ENCODE results near the gene CPE. TPM values are rescaled to one million over a fixed set of nuclear protein-coding genes. Genes with fewer than 3 reads are reported as not detected.

The CPE gene
- total RNA-seq, 4 donors from 2014 or later: 25.2 to 66.2 (median 41.9) TPM

DNA sequence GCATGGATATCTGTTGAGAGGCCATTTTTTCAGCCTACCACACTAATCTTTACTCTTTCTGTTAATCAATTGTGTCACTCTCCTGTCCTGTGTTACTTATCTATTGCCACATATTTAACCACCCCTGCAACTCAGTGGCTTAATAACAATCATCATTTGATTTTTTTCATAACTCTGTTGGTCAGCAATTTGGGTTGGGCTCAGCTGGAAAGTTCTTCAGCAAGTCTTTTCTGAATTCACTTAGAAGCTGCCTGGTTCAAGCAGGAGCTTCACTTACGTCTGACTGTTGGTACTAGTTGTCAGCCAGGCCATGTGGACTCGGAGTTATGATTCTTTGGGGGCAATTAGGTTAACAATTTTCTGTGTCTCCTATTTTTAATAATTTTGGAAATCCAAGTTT is 50.1 kb downstream of the CPE start:
- intact Hi-C loops (cut with DNase I; ENCODE audit: low total_unique reads): no loop called here
- DNase-seq (ENCODE audit: low spot score in 2 of 2): no peak
- no peak overlapping the region for H3K4me3 ChIP-seq (ENCODE audit: low read depth, poor library complexity, severe bottlenecking)
- no peak for TF ChIP-seq POLR2A (IDR thresholded peaks at IDR 0.05)
- TF ChIP-seq, protein P1, sequence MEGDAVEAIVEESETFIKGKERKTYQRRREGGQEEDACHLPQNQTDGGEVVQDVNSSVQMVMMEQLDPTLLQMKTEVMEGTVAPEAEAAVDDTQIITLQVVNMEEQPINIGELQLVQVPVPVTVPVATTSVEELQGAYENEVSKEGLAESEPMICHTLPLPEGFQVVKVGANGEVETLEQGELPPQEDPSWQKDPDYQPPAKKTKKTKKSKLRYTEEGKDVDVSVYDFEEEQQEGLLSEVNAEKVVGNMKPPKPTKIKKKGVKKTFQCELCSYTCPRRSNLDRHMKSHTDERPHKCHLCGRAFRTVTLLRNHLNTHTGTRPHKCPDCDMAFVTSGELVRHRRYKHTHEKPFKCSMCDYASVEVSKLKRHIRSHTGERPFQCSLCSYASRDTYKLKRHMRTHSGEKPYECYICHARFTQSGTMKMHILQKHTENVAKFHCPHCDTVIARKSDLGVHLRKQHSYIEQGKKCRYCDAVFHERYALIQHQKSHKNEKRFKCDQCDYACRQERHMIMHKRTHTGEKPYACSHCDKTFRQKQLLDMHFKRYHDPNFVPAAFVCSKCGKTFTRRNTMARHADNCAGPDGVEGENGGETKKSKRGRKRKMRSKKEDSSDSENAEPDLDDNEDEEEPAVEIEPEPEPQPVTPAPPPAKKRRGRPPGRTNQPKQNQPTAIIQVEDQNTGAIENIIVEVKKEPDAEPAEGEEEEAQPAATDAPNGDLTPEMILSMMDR (IDR thresholded peaks at IDR 0.05): no peak
- WGBS, 2 donors: 94 to 97% methylated on average over 2 of the region's 2 CpGs

- 93 to 96% methylated on average over 5 of the region's 5 CpGs for WGBS, 2 donors
- TF ChIP-seq POLR2A (IDR thresholded peaks at IDR 0.05): no peak
- TF ChIP-seq, protein P1 (IDR thresholded peaks at IDR 0.05): no peak
- no peak for DNase-seq (ENCODE audit: low spot score in 2 of 2)
- intact Hi-C loops (cut with DNase I; ENCODE audit: low total_unique reads): no loop called here
- no peak overlapping the region for H3K4me3 ChIP-seq (ENCODE audit: low read depth, poor library complexity, severe bottlenecking)
These were observed 54.7 kb downstream of the CPE start for GRCh38 chr4:165433529-165433928.

GRCh38 chr4:165437691-165438090 is 58.9 kb downstream of the CPE start:
- no peak for DNase-seq (ENCODE audit: low spot score in 2 of 2)
- no peak for TF ChIP-seq POLR2A (IDR thresholded peaks at IDR 0.05)
- TF ChIP-seq, protein P1 (IDR thresholded peaks at IDR 0.05): no peak
- no peak overlapping the region for H3K4me3 ChIP-seq (ENCODE audit: low read depth, poor library complexity, severe bottlenecking)
- WGBS, 2 donors: 89 to 93% methylated on average over 3 of the region's 3 CpGs
- intact Hi-C loops (cut with DNase I; ENCODE audit: low total_unique reads): no loop called here

DNA sequence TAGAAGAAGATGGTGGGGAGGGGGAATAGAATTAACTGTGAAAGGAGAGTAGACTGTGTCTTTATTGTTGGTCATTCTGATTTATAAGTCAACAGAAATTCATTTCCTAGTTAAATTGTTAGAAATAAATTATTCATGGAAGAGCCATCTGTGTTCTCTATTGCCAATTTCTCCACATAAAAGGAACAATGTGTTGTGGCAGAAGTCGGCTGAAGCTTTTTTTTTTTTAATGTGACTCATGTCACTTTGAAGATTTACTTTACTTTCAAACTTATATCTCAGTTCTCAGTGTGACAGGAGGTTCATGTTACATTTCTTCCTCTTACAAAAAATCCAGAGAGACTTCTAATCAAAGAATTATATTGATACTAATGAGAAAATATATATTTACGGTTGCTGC is 60.5 kb downstream of the CPE start:
- TF ChIP-seq, protein P1 (IDR thresholded peaks at IDR 0.05): no peak
- no peak for TF ChIP-seq POLR2A (IDR thresholded peaks at IDR 0.05)
- intact Hi-C loops (cut with DNase I; ENCODE audit: low total_unique reads): no loop called here
- H3K4me3 ChIP-seq (ENCODE audit: low read depth, poor library complexity, severe bottlenecking): no peak overlapping the region
- no peak for DNase-seq (ENCODE audit: low spot score in 2 of 2)
- 43 to 50% methylated on average over 2 of the region's 2 CpGs for WGBS, 2 donors

GRCh38 chr4:165439981-165440380 is 61.2 kb downstream of the CPE start:
- DNase-seq (ENCODE audit: low spot score in 2 of 2): no peak
- intact Hi-C loops (cut with DNase I; ENCODE audit: low total_unique reads): no loop called here
- H3K4me3 ChIP-seq (ENCODE audit: low read depth, poor library complexity, severe bottlenecking): no peak overlapping the region
- TF ChIP-seq POLR2A (IDR thresholded peaks at IDR 0.05): no peak
- TF ChIP-seq, protein P1 (IDR thresholded peaks at IDR 0.05): no peak
- WGBS, 2 donors: 57 to 64% methylated on average over 1 of the region's 1 CpG

- TF ChIP-seq POLR2A (IDR thresholded peaks at IDR 0.05): no peak
- 45 to 47% methylated on average over 7 of the region's 7 CpGs for WGBS, 2 donors
- DNase-seq (ENCODE audit: low spot score in 2 of 2): no peak
- intact Hi-C loops (cut with DNase I; ENCODE audit: low total_unique reads): no loop called here
- H3K4me3 ChIP-seq (ENCODE audit: low read depth, poor library complexity, severe bottlenecking): no peak overlapping the region
These were observed 61.8 kb downstream of the CPE start for GRCh38 chr4:165440415-165441158.

All from lower leg skin (tissue), 4 donors.